GM19467 (cell line): ENCODE results near the gene MPP3.
"Not testable (repeated sequence)": the region's sequence is repeated elsewhere in the genome, so short reads cannot be mapped to it uniquely, and the experiment has no call there.

Experiments
- ATAC-seq: cut with Tn5 transposase; IDR thresholded peaks from one replicate; pipeline ENCODE4 v1.9.1; 2021; ENCODE audit warnings: mild to moderate bottlenecking, moderate library complexity; ENCODE audit not compliant: unreplicated experiment

MPP3 gene

GRCh38 chr17:43810226-43810715 lies 22.7 kb downstream of the MPP3 start:
- no peak for ATAC-seq

- no peak for ATAC-seq
Measured at GRCh38 chr17:43809121-43809520, 23.8 kb downstream of the MPP3 start.

- ATAC-seq = no peak
Measured at GRCh38 chr17:43808076-43808475, 24.9 kb downstream of the MPP3 start.

DNA sequence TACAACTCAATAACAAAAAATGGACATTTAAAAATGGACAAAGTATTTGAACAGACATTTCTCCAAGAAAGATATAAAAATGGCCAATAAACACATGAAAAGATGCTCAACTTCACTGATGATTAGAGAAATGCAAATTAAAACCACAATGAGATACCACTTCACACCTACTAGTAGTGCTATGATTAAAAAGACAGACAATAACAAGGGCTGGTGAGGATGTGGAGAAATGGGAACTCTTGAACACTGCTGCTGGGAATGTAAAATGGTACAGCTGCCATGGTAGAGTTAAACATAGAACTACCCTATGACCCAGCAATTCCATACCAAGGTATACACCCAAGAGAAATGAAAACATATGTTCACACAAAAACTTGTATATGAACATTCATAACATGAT lies 27.8 kb downstream of the MPP3 start:
- ATAC-seq = no peak

GRCh38 chr17:43803758-43804157 lies 29.2 kb downstream of the MPP3 start:
- no peak for ATAC-seq

DNA sequence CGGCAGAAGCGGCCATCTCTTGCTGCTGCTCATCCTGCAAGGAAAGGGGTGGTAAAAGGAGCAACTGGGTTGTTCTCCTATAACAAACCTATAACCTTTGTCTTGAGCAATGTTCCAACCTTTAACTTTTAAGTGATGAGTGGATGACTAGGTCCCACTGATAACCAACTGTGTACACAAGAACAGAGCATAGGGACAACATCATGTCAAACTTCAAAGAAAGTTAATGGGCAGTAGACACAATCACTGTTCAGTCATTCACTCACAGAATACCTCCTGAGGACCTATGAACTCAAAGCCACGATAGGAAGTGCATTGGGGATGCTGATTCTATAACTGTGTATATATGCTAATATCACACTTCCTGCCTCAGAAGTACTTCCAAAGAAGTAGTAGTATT lies 31.1 kb downstream of the MPP3 start:
- no peak for ATAC-seq

DNA sequence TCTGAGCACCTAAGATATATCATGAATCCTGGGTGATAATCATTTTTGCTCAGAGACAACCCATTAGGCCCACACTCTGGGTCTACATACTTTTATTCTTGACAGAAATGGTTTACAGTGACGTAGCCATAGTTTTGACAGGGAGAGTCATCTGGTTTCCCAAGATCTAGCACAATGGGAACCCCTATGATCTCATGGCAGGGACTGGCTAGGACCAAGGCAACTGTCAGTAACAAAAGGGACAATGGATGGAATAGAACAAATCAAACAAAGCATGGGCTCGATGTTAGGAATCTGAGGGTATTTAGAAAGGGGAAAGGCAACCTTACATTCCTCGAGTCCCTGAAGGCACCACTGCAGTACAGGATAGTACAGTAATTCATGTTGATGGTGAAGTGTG lies 32.2 kb downstream of the MPP3 start:
- no peak for ATAC-seq

- no peak for ATAC-seq
Measured at GRCh38 chr17:43799047-43799446, 33.9 kb downstream of the MPP3 start.

DNA sequence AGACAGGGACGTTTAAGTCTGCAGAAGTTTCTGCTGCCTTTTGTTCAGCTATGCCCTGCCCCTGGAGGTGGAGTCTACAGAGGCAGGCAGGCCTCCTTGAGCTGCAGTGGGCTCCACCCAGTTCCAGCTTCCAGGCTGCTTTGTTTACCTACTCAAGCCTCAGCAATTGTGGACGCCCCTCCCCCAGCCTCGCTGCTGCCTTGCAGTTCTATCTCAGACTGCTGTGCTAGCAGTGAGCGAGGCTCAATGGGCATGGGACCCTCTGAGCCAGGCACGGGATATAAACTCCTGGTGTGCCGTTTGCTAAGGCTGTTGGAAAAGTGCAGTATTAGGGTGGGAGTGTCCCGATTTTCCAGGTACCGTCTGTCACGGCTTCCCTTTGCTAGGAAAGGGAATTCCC lies 34.9 kb downstream of the MPP3 start:
- not testable (repeated sequence) for ATAC-seq

DNA sequence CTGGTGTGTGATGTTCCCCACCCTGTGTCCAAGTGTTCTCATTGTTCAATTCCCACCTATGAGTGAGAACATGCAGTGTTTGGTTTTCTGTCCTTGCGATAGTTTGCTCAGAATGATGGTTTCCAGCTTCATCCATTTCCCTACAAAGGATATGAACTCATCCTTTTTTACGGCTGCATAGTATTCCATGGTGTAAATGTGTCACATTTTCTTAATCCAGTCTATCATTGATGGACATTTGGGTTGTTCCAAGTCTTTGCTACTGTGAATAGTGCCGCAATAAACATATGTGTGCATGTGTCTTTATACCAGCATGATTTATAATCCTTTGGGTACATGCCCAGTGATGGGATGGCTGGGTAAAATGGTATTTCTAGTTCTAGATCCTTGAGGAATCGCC lies 40.3 kb downstream of the MPP3 start:
- ATAC-seq = not testable (repeated sequence)

- ATAC-seq = no peak
Measured at GRCh38 chr17:43791589-43791988, 41.4 kb downstream of the MPP3 start.

DNA sequence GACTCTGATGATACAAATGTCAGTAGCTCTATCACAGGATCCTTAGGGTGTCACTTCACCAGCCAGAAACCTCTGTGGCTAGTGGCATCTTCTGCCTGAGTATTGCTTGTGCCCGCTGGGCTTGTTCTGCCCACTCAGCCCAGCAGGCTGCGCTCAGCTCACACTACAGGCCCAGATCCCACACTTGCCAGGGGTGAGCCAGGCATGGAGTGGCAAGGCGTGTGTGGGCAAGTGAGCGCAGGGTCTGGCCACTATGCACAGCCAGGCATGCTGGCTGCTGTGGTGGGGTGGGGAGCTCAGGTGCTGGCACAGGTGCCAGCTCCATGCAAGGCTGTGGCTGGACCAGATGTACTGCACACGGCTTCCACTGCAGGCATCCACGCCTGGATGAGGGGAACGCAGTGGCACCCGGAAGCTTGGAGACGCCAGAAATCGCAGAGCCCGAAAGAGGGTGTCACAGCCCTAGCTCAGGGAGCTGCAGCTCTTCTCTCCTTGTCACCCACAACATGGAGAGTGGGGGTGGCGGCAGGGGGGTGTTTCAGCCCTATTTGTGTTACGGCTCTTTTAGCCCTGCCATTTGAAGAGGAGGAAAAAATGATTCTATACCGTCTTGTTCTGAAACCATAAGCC lies 42.5 kb downstream of the MPP3 start:
- no peak for ATAC-seq

- no peak for ATAC-seq
Measured at GRCh38 chr17:43789482-43789881, 43.5 kb downstream of the MPP3 start.

DNA sequence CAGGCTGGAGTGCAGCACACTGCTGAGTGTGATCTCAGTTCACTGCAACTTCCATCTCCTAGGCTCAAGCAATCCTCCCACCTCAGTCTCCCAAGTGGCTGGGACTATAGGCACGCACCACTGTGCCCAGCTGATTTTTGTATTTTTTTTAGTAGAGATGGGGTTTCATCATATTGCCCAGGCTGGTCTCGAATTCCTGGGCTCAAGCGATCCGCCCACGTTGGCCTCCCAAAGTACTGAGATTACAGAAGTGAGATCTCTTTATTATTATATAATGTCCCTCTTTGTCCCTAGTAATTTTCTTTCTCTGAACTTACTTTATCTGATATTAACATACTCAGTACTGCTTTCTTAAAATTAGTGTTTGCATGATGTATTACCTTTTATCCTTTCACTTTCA lies 44.4 kb downstream of the MPP3 start:
- ATAC-seq = no peak

- no peak for ATAC-seq
Measured at GRCh38 chr17:43787728-43788127, 45.2 kb downstream of the MPP3 start.

DNA sequence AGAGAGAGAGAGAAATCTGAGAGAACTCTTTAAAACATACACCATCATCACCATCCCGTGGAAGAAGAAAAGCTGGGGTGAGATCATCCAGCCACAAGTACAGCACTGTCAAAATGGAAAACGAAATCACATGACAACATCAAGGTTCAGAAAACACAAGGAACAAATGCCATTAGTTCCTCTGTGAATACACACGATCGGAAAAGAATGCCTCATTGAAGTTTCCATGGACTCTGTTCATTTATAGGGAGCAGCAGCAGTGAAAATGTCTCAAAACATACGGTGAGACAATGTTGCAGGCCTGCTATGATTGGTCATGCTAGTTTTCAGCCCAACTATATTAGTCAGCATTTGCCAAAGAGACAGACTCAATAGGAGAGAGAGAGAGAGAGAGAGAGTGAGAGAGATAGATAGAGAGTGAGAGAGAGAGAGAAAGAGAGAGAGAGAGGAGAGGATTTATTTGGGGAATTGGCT lies 48.3 kb downstream of the MPP3 start:
- no peak for ATAC-seq

GRCh38 chr17:43784068-43784467 lies 48.9 kb downstream of the MPP3 start:
- ATAC-seq = no peak

- ATAC-seq = no peak
Measured at GRCh38 chr17:43782913-43783680, 49.8 kb downstream of the MPP3 start.

DNA sequence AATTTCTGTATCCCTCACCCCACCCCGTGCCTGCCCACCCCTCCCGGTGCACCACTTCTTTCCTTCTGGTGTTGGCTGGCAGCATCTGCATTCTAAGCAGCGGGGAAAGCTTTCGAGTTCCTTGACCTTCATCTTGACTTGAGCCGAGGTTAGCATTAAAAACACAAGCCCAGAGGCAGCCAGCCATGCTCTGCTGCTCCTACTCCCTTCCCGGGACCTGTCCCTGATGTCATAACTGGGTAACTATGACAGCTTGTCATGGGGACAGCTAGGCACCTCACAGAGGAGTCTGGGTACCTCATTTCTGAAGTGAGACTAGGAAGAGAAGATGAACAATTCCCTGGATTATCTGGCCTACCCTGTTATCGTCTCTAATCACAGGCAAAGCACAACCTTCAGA lies 52.8 kb downstream of the MPP3 start, which contains the start of gene CFAP97D1:
Gene CFAP97D1, plus strand, starts transcription at position 301 of the 400 bp plus-strand sequence. Its CDS starts 28 bp downstream, at position 329.
- ATAC-seq = no peak

- no peak for ATAC-seq
Measured at GRCh38 chr17:43779145-43780125, 53.5 kb downstream of the MPP3 start.
